IMR-90 (cell line): ENCODE measurements around the gene SATL1. TPM values are rescaled to one million over a fixed set of nuclear protein-coding genes. Genes with fewer than 3 reads are reported as not detected.

Experiments used
- ATAC-seq: fragments of 200-7000 bp; cut with Tn5 transposase; 2 replicates; pipeline ENCODE4 v1.9.1; 2020; ENCODE audit warnings: low read depth, mild to moderate bottlenecking, moderate library complexity
- BruUV-seq: library from RNA; stranded (reverse); fragments of 400-500 nt; replicated peaks from 2 replicates; lab custom pipeline; 2021; lab: Mats Ljungman, UMichigan
- CTCF ChIA-PET: fragments of 300-600 bp; formaldehyde crosslinking; extraction: SDS; loops from one replicate; lab custom pipeline; 2021; ENCODE audit warnings: antibody characterized with exemption; lab: Yijun Ruan, JAX
- POLR2A ChIA-PET: fragments of 300-600 bp; sonication (Branson Sonifier 250); formaldehyde crosslinking; loops from one replicate; lab custom pipeline; 2022; ENCODE audit warnings: antibody characterized with exemption; ENCODE audit not compliant: unreplicated experiment; lab: Charles Lee
- DNase-seq: peaks from one replicate; pipeline ENCODE4 v3.0.0; 2013
- H2AFZ ChIP-seq: replicated peaks from 2 replicates; pipeline ENCODE3; 2013; ENCODE audit warnings: low read length, mild to moderate bottlenecking; ENCODE audit not compliant: poor library complexity
- H2AK5ac ChIP-seq: 2 replicates; pipeline ENCODE4 v1.6.1; 2013; ENCODE audit warnings: low read depth, low read length, inconsistent platforms
- H2AK9ac ChIP-seq: replicated peaks from 2 replicates; pipeline ENCODE3; 2013; ENCODE audit warnings: mild to moderate bottlenecking, low read depth, low read length, moderate library complexity; ENCODE audit not compliant: poor library complexity
- H2BK120ac ChIP-seq: 2 replicates; pipeline ENCODE4 v1.6.1; 2013; ENCODE audit warnings: low read depth, low read length, inconsistent platforms
- H2BK15ac ChIP-seq: 3 replicates; pipeline ENCODE4 v1.6.1; 2013; ENCODE audit warnings: low read depth, low read length, inconsistent platforms
- H2BK20ac ChIP-seq: 2 replicates; pipeline ENCODE4 v1.6.1; 2013; ENCODE audit warnings: low read depth, mild to moderate bottlenecking, inconsistent platforms, low read length, moderate library complexity
- H2BK5ac ChIP-seq: 2 replicates; pipeline ENCODE4 v1.6.1; 2013; ENCODE audit warnings: mild to moderate bottlenecking, low read depth, low read length, inconsistent platforms; ENCODE audit not compliant: poor library complexity, severe bottlenecking
- H3K14ac ChIP-seq: replicated peaks from 2 replicates; pipeline ENCODE4 v1.6.1; 2013; ENCODE audit warnings: low read depth, low read length, inconsistent platforms
- H3K18ac ChIP-seq: 2 replicates; pipeline ENCODE4 v1.6.1; 2013; ENCODE audit warnings: low read depth, low read length, control low read depth
- H3K23ac ChIP-seq: 2 replicates; pipeline ENCODE4 v1.6.1; 2013; ENCODE audit warnings: low read depth, low read length, inconsistent platforms
- H3K27ac ChIP-seq: 2 replicates; pipeline ENCODE4 v1.5.1; 2013; ENCODE audit warnings: mild to moderate bottlenecking, control low read depth, low read length; ENCODE audit not compliant: insufficient read depth
- H3K27me3 ChIP-seq: 2 replicates; pipeline ENCODE4 v1.6.1; 2013; ENCODE audit warnings: low read length; ENCODE audit not compliant: control insufficient read depth, insufficient read depth
- H3K36me3 ChIP-seq: 2 replicates; pipeline ENCODE4 v1.6.1; 2013; ENCODE audit warnings: low read length, mixed read lengths; ENCODE audit not compliant: control insufficient read depth, insufficient read depth
- H3K4ac ChIP-seq: 2 replicates; pipeline ENCODE4 v1.6.1; 2013; ENCODE audit warnings: low read depth, low read length, inconsistent platforms
- H3K4me1 ChIP-seq: 2 replicates; pipeline ENCODE4 v1.6.1; 2013; ENCODE audit warnings: low read length, mixed read lengths; ENCODE audit not compliant: control insufficient read depth, insufficient read depth
- H3K4me2 ChIP-seq: 2 replicates; pipeline ENCODE4 v1.6.1; 2013; ENCODE audit warnings: low read depth, mild to moderate bottlenecking, control low read depth, low read length, moderate library complexity
- H3K4me3 ChIP-seq: 2 replicates; pipeline ENCODE4 v1.5.1; 2013; ENCODE audit warnings: low read depth, mild to moderate bottlenecking, control low read depth, low read length, moderate library complexity; ENCODE audit not compliant: insufficient read depth
- H3K56ac ChIP-seq: 2 replicates; pipeline ENCODE4 v1.6.1; 2013; ENCODE audit warnings: low read length, inconsistent platforms; ENCODE audit not compliant: insufficient read depth; ENCODE audit errors: extremely low read depth
- H3K79me1 ChIP-seq, 2 experiments: 2 replicates each; pipeline ENCODE4 v1.6.1; 2013; ENCODE audit warnings: low read length in 2 of 2, inconsistent platforms in 1 of 2, low read depth in 1 of 2
- H3K9ac ChIP-seq: 2 replicates; pipeline ENCODE4 v1.6.1; 2013; ENCODE audit warnings: low read depth, low read length, control low read depth
- H3K9me1 ChIP-seq: 2 replicates; pipeline ENCODE4 v1.6.1; 2013; ENCODE audit warnings: low read length, inconsistent platforms; ENCODE audit not compliant: insufficient read depth
- H3K9me3 ChIP-seq: 2 replicates; pipeline ENCODE4 v1.6.1; 2013; ENCODE audit warnings: low read length; ENCODE audit not compliant: control insufficient read depth, insufficient read depth
- H4K20me1 ChIP-seq: 2 replicates; pipeline ENCODE4 v1.6.1; 2013; ENCODE audit warnings: low read length, inconsistent platforms; ENCODE audit not compliant: insufficient read depth
- H4K5ac ChIP-seq: 2 replicates; pipeline ENCODE4 v1.6.1; 2013; ENCODE audit warnings: mild to moderate bottlenecking, low read depth, low read length, control low read depth
- H4K8ac ChIP-seq, 2 experiments: 2 replicates each; pipeline ENCODE4 v1.6.1; 2013; ENCODE audit warnings: low read depth in 2 of 2, low read length in 2 of 2, control low read depth in 1 of 2, inconsistent platforms in 1 of 2
- H4K91ac ChIP-seq: 2 replicates; pipeline ENCODE4 v1.6.1; 2013; ENCODE audit warnings: low read depth, low read length, inconsistent platforms; ENCODE audit not compliant: insufficient read depth
- BHLHE40 ChIP-seq: fragments of 150-350 bp; IDR thresholded peaks from 2 replicates; pipeline ENCODE4 v1.6.1; 2016; ENCODE audit warnings: mild to moderate bottlenecking, low read depth, low read length
- CTCF ChIP-seq: conservative IDR thresholded peaks from 2 replicates; pipeline ENCODE4 v1.5.1; 2012; ENCODE audit warnings: mild to moderate bottlenecking, low read depth, low read length, improper control_type of control experiment
- RFX5 ChIP-seq: IDR thresholded peaks from 2 replicates; pipeline ENCODE4 v1.8.0; 2012; ENCODE audit warnings: low read depth, mild to moderate bottlenecking, low read length, moderate library complexity
- WGBS, 2 experiments: methylation state at CpG; one replicate each; pipeline versions ENCODE4 v1.1.5 to v1.1.7; 2013; ENCODE audit warnings: missing lambda C conversion rate in 2 of 2; ENCODE audit not compliant: insufficient read length in 1 of 2; ENCODE audit errors: extremely low coverage in 2 of 2; 5-methylcytosine and 5-hydroxymethylcytosine counted together
- dilution Hi-C: fragments of 300-500 bp; cut with HindIII; formaldehyde crosslinking; loops from one replicate; pipeline ENCODE4 v1.14.3; 2018; ENCODE audit warnings: low sequenced_read_pairs; ENCODE audit not compliant: unreplicated experiment
- in situ Hi-C: fragments of 300-500 bp; cut with MboI; formaldehyde crosslinking; loops from 3 replicates; pipeline ENCODE4 v1.14.3; 2019; ENCODE audit warnings: low sequenced_read_pairs, inconsistent platforms, mixed read lengths
- intact Hi-C: fragments of 100-400 bp; cut with micrococcal nuclease; formaldehyde crosslinking; loops from 2 replicates; pipeline ENCODE4 v1.10.0; 2022
- polyA plus RNA-seq, 3 experiments: library from polyadenylated mRNA; depleted of rRNA; stranded (reverse); fragments of >200 nt; gene quantifications; 2 replicates each; pipeline ENCODE4 v1.2.3, GENCODE V29; 2012; ENCODE audit warnings: low replicate concordance in 1 of 3
- total RNA-seq: library from RNA; depleted of rRNA; stranded (reverse); fragments of >200 nt; gene quantifications from 2 replicates; pipeline ENCODE4 v1.2.3, GENCODE V29; 2012

The SATL1 gene
- total and polyA plus RNA-seq, 2 of the 4 experiments (the other 2 are of a cell fraction): not detected

- no peak overlapping the region for H3K18ac ChIP-seq
- H3K4me2 ChIP-seq: no peak overlapping the region
- no peak overlapping the region for H3K14ac ChIP-seq
- no peak overlapping the region for H3K56ac ChIP-seq
- intact Hi-C loops: loop anchor here (10.0 kb wide), 1 partner anchor 61 kb away; no protein-coding TSS in a partner anchor
- no peak overlapping the region for H3K4me3 ChIP-seq
- H4K8ac ChIP-seq: no peak overlapping the region
- BruUV-seq: no TSS peak
- DNase-seq: no peak
- no peak overlapping the region for H2BK120ac ChIP-seq
- H3K23ac ChIP-seq: no peak overlapping the region
- H4K20me1 ChIP-seq: no peaks in the 10 kb centered on the region
- no peak overlapping the region for H3K9ac ChIP-seq
- no peak overlapping the region for H3K4ac ChIP-seq
- H2AK5ac ChIP-seq: no peak overlapping the region
- TF ChIP-seq RFX5 (no peak), CTCF (no peak), BHLHE40 (no peak)
- no peak overlapping the region for H3K27ac ChIP-seq
- H2BK15ac ChIP-seq: no peak overlapping the region
- ChIA-PET CTCF (no interaction called here), POLR2A (no interaction called here)
- no peaks in the 10 kb centered on the region for H3K36me3 ChIP-seq
- H2BK20ac ChIP-seq: no peak overlapping the region
- H3K27me3 ChIP-seq: no peaks in the 10 kb centered on the region
- in situ Hi-C loops: no loop called here
- no CpG with 5 or more reads among the region's 3 CpGs for WGBS, 2 experiments
- H3K79me1 ChIP-seq: no peaks in the 10 kb centered on the region
- no peak for ATAC-seq
- H2BK5ac ChIP-seq: no peak overlapping the region
- H4K91ac ChIP-seq: no peak overlapping the region
- H2AK9ac ChIP-seq: no peak overlapping the region
- H3K9me3 ChIP-seq: no peaks in the 10 kb centered on the region
- H4K5ac ChIP-seq: no peak overlapping the region
- H3K4me1 ChIP-seq: no peaks in the 10 kb centered on the region
- no peak overlapping the region for H2AFZ ChIP-seq
- no peaks in the 10 kb centered on the region for H3K9me1 ChIP-seq
- dilution Hi-C loops: no loop called here
Observed at GRCh38 chrX:85213792-85214530, 29.6 kb downstream of the SATL1 start.
